GM19395 (cell line): ENCODE data around the gene KRTAP5-6.

Experiments
- ATAC-seq: cut with Tn5 transposase; IDR thresholded peaks from one replicate; pipeline ENCODE4 v1.9.1; 2021; ENCODE audit warnings: mild to moderate bottlenecking, moderate library complexity; ENCODE audit not compliant: unreplicated experiment

KRTAP5-6 gene

GRCh38 chr11:1746511-1746931, 49.5 kb downstream of the KRTAP5-6 start:
- no peak for ATAC-seq

DNA sequence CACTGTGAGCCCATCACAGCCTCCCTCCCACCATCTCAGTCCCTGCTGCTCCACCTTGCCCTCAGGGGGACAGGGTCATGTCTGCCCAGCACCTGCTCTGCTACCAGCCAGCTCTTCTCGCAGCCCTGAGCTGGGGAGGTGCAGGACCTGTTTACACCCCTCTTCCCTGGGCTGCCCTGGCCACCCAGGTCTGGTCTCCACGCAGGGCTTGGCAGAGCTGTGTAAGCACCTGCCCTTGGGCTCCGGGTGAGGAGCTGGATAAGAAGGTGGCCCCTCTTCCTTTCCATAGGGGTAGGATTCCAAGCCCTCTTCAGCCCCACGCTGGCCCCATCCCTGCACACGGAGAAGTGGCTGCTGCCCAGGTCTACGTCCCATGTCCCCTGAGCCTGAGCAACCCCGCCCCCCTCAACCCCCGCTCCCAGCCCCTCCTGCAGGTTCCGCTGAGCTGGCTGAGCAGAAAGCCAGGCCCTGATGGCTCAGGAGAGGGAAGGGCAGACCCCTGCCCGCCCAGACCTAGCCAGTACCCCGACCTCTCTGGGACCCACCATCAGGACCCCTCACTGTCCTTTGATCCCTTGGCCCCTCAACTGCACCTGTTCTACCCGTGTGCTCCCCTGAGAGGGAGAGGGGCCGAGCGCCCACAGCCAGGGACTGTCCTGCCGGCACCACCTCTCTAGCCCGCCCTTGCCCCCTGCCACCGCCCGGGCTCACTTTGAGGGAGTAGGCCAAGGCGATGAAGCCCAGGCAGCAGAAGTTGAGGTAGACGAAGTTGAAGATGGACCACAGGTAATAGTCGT, 50.2 kb downstream of the KRTAP5-6 start:
- ATAC-seq: no peak
